ENCODE measurements around the gene TEX53.

- TF ChIP-seq CTCF (IDR thresholded peaks at IDR 0.05) (no peak), EP300 (IDR thresholded peaks at IDR 0.05) (no peak), POLR2A (IDR thresholded peaks at IDR 0.05) (no peak)
Measured at GRCh38 chr9:114631166-114631565, 26.4 kb downstream of the TEX53 start.
